Kidney (tissue), 14 donors: ENCODE data around the gene SLC49A4. TPM values are rescaled to one million over a fixed set of nuclear protein-coding genes. Genes with fewer than 3 reads are reported as not detected.

Experiments used
- DNase-seq, 5 donors: peaks; one replicate each; pipeline ENCODE4 v3.0.0-alpha.2; 2013 to 2020
- FAIRE-seq: peaks from 2 replicates; lab custom pipeline; 2012; peaks lifted over from hg19 to GRCh38; lab: Jason Lieb, UNC
- H3K27ac ChIP-seq, 2 donors: one replicate each; pipeline ENCODE4 v1.7.0; 2013; ENCODE audit warnings: low read depth in 2 of 2, low read length in 2 of 2, inconsistent platforms in 1 of 2
- H3K27me3 ChIP-seq: one replicate; pipeline ENCODE4 v1.7.1; 2013; ENCODE audit warnings: low read length, inconsistent platforms; ENCODE audit not compliant: control insufficient read depth, insufficient read depth
- H3K36me3 ChIP-seq, 3 donors: one replicate each; pipeline versions ENCODE4 v1.7.0 to v1.7.1; 2013; ENCODE audit warnings: low read length in 3 of 3, control low read depth in 1 of 3, inconsistent platforms in 1 of 3; ENCODE audit not compliant: insufficient read depth in 3 of 3, control insufficient read depth in 2 of 3
- H3K4me1 ChIP-seq, 3 donors: one replicate each; pipeline versions ENCODE4 v1.7.0 to v1.7.1; 2013; ENCODE audit warnings: low read length in 3 of 3, inconsistent platforms in 1 of 3, low read depth in 1 of 3; ENCODE audit not compliant: control insufficient read depth in 2 of 3, insufficient read depth in 2 of 3
- H3K4me3 ChIP-seq, 3 donors: one replicate each; pipeline versions ENCODE4 v1.7.0 to v1.8.1; 2013; ENCODE audit warnings: low read length in 3 of 3, control low read depth in 1 of 3, inconsistent platforms in 1 of 3
- H3K9ac ChIP-seq, 3 donors: one replicate each; pipeline versions ENCODE4 v1.7.0 to v1.7.1; 2013; ENCODE audit warnings: low read length in 3 of 3, control low read depth in 1 of 3, inconsistent platforms in 1 of 3
- H3K9me3 ChIP-seq, 3 donors: one replicate each; pipeline versions ENCODE4 v1.7.0 to v1.7.1; 2013; ENCODE audit warnings: low read length in 3 of 3, control low read depth in 1 of 3, inconsistent platforms in 1 of 3; ENCODE audit not compliant: control insufficient read depth in 2 of 3, insufficient read depth in 1 of 3
- intact Hi-C: fragments of 100-400 bp; cut with DNase I; formaldehyde crosslinking; loops from one replicate; pipeline ENCODE4 v1.11.1; 2022
- polyA plus RNA-seq: library from polyadenylated mRNA; stranded (reverse); fragments of 350-450 nt; fragmentation: Illumina TruSeq; extraction: RNeasy Lipid Tissue Mini Kit (QIAGEN cat#74804); gene quantifications from one replicate; pipeline ENCODE4 v1.2.3, GENCODE V29; 2014; ENCODE audit warnings: low read depth, low replicate concordance; ENCODE audit not compliant: insufficient read depth
- total RNA-seq: library from RNA; stranded (reverse); fragmentation: NEBNext Ultra II Directional; extraction: Animal tissue kit (Norgen Biotek cat#: 25700); gene quantifications from one replicate; pipeline ENCODE4 v1.2.1, GENCODE V29; 2021
- TF ChIP-seq, protein P1 (sequence below): IDR thresholded peaks from 3 replicates; pipeline ENCODE4 v1.5.1; 2012; ENCODE audit warnings: mild to moderate bottlenecking, moderate library complexity, borderline replicate concordance; ENCODE audit not compliant: insufficient read depth; ENCODE audit errors: extremely low read depth
- donor health status: control.
- donor health status: control.
- donor health status: control.
- donor health status: control.
- donor health status: control.
- donor health status: DM: yes; HTN: yes; CAD: no.
- donor health status: Normal renal cell carcinoma (clear cell type).

The SLC49A4 gene
- total and polyA plus RNA-seq, 2 donors from 2014 or later: 10.4 to 21.7 TPM

GRCh38 chr3:122913539-122914100 lies 118.8 kb downstream of the SLC49A4 start:
- H3K9me3 ChIP-seq: no peaks in the 10 kb centered on the region
- H3K4me3 ChIP-seq: no peak overlapping the region
- H3K9ac ChIP-seq: no peak overlapping the region
- H3K27me3 ChIP-seq: no peaks in the 10 kb centered on the region
- TF ChIP-seq, protein P1, sequence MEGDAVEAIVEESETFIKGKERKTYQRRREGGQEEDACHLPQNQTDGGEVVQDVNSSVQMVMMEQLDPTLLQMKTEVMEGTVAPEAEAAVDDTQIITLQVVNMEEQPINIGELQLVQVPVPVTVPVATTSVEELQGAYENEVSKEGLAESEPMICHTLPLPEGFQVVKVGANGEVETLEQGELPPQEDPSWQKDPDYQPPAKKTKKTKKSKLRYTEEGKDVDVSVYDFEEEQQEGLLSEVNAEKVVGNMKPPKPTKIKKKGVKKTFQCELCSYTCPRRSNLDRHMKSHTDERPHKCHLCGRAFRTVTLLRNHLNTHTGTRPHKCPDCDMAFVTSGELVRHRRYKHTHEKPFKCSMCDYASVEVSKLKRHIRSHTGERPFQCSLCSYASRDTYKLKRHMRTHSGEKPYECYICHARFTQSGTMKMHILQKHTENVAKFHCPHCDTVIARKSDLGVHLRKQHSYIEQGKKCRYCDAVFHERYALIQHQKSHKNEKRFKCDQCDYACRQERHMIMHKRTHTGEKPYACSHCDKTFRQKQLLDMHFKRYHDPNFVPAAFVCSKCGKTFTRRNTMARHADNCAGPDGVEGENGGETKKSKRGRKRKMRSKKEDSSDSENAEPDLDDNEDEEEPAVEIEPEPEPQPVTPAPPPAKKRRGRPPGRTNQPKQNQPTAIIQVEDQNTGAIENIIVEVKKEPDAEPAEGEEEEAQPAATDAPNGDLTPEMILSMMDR: no peak
- H3K4me1 ChIP-seq: no peaks in the 10 kb centered on the region
- H3K36me3 ChIP-seq: no peaks in the 10 kb centered on the region
- FAIRE-seq: no peak
- no peak for DNase-seq
- intact Hi-C loops: no loop called here
- H3K27ac ChIP-seq: no peak overlapping the region

DNA sequence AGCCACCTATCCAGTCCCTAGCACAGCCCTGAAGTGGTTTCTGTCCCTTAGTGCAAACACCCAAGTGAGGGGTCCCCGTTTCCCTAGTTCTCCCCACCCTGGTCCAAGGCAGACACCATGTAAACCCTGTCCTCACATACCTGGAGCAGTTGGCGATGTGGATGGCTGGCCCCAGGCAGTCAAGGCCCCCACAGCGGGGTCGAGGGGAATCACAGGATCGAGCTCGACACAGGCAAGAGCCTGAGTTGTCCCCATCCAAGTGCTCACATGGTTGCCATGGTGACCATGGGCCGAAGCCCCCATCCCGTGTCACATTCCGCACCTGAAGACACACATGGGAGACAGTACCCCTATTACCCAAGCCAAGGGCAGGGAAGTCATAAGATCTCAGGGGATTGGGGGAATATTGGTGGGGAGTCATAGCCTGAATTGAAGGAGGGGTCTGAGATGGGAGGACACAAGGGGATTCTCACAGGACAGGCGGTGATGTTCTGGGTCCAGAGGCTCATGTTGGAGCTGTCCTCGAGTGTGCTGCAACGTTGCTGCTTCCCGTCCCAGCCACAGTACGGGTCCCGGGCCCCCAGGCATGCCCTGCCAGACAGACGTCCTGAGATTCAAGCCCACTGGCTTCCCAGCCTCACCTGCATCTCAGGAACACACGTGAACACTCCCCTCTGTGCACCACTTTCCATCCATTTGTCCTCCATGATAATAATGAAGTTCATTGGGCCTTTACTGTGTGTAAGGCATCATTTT lies 120.6 kb downstream of the SLC49A4 start:
- intact Hi-C loops: no loop called here

GRCh38 chr3:122916084-122916483 lies 121.2 kb downstream of the SLC49A4 start:
- no peak for FAIRE-seq
- H3K27me3 ChIP-seq: no peaks in the 10 kb centered on the region

More for the DNA sequence above, 120.6 kb downstream of the SLC49A4 start:
- H3K4me1 ChIP-seq: no peaks in the 10 kb centered on the region
- H3K27ac ChIP-seq: no peak overlapping the region
- H3K9me3 ChIP-seq: no peaks in the 10 kb centered on the region
- TF ChIP-seq, protein P1: no peak
- no peaks in the 10 kb centered on the region for H3K36me3 ChIP-seq
- DNase-seq (no peak), FAIRE-seq (no peak)
- H3K27me3 ChIP-seq: no peaks in the 10 kb centered on the region
- no peak overlapping the region for H3K9ac ChIP-seq
- H3K4me3 ChIP-seq: no peak overlapping the region

More at GRCh38 chr3:122916084-122916483, 121.2 kb downstream of the SLC49A4 start:
- no peak overlapping the region for H3K27ac ChIP-seq
- no peaks in the 10 kb centered on the region for H3K9me3 ChIP-seq
- H3K9ac ChIP-seq: no peak overlapping the region
- no peaks in the 10 kb centered on the region for H3K4me1 ChIP-seq
- intact Hi-C loops: no loop called here
- no peak overlapping the region for H3K4me3 ChIP-seq
- DNase-seq: no peak
- H3K36me3 ChIP-seq: no peaks in the 10 kb centered on the region
- TF ChIP-seq, protein P1: no peak
